ENCODE data around the gene SLC15A1.

SLC15A1 gene

DNA sequence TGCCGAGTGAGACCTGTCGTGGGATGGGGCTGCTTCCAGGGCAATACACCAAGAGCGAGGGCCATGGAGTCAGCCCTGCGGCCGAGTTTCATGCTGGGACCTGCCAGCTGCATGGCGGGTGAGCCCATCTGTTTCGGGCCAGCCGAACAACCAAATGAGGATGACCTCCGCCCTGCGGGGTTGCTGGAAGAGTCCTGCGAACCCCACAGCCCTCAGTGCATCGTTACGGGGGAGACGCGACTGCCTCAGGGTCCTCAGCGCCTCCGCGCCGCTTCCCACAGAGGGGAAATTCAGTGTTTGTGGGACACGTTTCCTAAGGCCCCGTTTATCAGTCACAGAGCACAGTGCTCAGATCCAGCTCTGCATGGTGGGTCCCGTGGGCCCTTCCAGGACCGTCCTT is 22.0 kb downstream of the SLC15A1 start:
- H3K27ac ChIP-seq (ENCODE audit: extremely low read depth, low read depth, low read length) = no peak overlapping the region
- H3K9me3 ChIP-seq (ENCODE audit: control insufficient read depth, insufficient read depth, low read depth, low read length) = no peaks in the 10 kb centered on the region
- TF ChIP-seq ZNF548 (tag by site-specific recombination; IDR thresholded peaks at IDR 0.05) (no peak), ZNF214 (tag by site-specific recombination; IDR thresholded peaks at IDR 0.05; ENCODE audit: borderline replicate concordance) (no peak), ZSCAN16 (tag by site-specific recombination; IDR thresholded peaks at IDR 0.05) (no peak), ZBTB1 (tag by site-specific recombination; IDR thresholded peaks at IDR 0.05) (no peak), SCRT1 (tag by site-specific recombination; IDR thresholded peaks at IDR 0.05; ENCODE audit: borderline replicate concordance) (no peak), KLF7 (tag by site-specific recombination; IDR thresholded peaks at IDR 0.05; ENCODE audit: borderline replicate concordance) (no peak), IKZF3 (tag by site-specific recombination; IDR thresholded peaks at IDR 0.05) (no peak), KLF10 (tag by site-specific recombination; IDR thresholded peaks at IDR 0.05) (no peak), ZNF558 (tag by site-specific recombination; IDR thresholded peaks at IDR 0.05) (no peak), ZNF830 (tag by site-specific recombination; IDR thresholded peaks at IDR 0.05; ENCODE audit: low read depth) (no peak)
- TF ChIP-seq, protein P1, sequence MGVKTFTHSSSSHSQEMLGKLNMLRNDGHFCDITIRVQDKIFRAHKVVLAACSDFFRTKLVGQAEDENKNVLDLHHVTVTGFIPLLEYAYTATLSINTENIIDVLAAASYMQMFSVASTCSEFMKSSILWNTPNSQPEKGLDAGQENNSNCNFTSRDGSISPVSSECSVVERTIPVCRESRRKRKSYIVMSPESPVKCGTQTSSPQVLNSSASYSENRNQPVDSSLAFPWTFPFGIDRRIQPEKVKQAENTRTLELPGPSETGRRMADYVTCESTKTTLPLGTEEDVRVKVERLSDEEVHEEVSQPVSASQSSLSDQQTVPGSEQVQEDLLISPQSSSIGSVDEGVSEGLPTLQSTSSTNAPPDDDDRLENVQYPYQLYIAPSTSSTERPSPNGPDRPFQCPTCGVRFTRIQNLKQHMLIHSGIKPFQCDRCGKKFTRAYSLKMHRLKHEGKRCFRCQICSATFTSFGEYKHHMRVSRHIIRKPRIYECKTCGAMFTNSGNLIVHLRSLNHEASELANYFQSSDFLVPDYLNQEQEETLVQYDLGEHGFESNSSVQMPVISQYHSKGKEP (tag by site-specific recombination; IDR thresholded peaks at IDR 0.05) = no peak
- TF ChIP-seq, protein P2, sequence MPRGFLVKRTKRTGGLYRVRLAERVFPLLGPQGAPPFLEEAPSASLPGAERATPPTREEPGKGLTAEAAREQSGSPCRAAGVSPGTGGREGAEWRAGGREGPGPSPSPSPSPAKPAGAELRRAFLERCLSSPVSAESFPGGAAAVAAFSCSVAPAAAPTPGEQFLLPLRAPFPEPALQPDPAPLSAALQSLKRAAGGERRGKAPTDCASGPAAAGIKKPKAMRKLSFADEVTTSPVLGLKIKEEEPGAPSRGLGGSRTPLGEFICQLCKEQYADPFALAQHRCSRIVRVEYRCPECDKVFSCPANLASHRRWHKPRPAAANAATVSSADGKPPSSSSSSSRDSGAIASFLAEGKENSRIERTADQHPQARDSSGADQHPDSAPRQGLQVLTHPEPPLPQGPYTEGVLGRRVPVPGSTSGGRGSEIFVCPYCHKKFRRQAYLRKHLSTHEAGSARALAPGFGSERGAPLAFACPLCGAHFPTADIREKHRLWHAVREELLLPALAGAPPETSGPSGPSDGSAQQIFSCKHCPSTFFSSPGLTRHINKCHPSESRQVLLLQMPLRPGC (tag by site-specific recombination; IDR thresholded peaks at IDR 0.05) = no peak
- H3K4me3 ChIP-seq (ENCODE audit: low read depth, low read length) = no peak overlapping the region
- no peaks in the 10 kb centered on the region for H3K4me1 ChIP-seq (ENCODE audit: control insufficient read depth, insufficient read depth, low read length)
- H3K36me3 ChIP-seq (ENCODE audit: control insufficient read depth in 2 of 2, insufficient read depth in 1 of 2, low read length in 2 of 2) = no peaks in the 10 kb centered on the region
- CTCF ChIA-PET = no interaction called here
- POLR2A ChIA-PET = no interaction called here

- Histone ChIP-seq H3K36me3 (ENCODE audit: control insufficient read depth in 2 of 2, insufficient read depth in 1 of 2, low read length in 2 of 2) (no peaks in the 10 kb centered on the region), H3K4me1 (ENCODE audit: control insufficient read depth, insufficient read depth, low read length) (no peaks in the 10 kb centered on the region), H3K27ac (ENCODE audit: extremely low read depth, low read depth, low read length) (no peak overlapping the region), H3K4me3 (ENCODE audit: low read depth, low read length) (no peak overlapping the region), H3K9me3 (ENCODE audit: control insufficient read depth, insufficient read depth, low read depth, low read length) (no peaks in the 10 kb centered on the region)
- TF ChIP-seq ZNF530 (tag by site-specific recombination; IDR thresholded peaks at IDR 0.05; ENCODE audit: low read depth) = no peak
- TF ChIP-seq ZNF311 (tag by site-specific recombination; IDR thresholded peaks at IDR 0.05; ENCODE audit: borderline replicate concordance) = no peak
- TF ChIP-seq ZNF302 (tag by site-specific recombination; IDR thresholded peaks at IDR 0.05; ENCODE audit: low read depth) = no peak
- no peak for TF ChIP-seq ZNF449 (tag by site-specific recombination; IDR thresholded peaks at IDR 0.05)
- no peak for TF ChIP-seq ZNF704 (tag by site-specific recombination; IDR thresholded peaks at IDR 0.05)
- no peak for TF ChIP-seq ZFHX2 (tag by site-specific recombination; conservative IDR thresholded peaks at IDR 0.05)
- TF ChIP-seq ZSCAN30 (tag by site-specific recombination; IDR thresholded peaks at IDR 0.05) = no peak
- TF ChIP-seq ZNF23 (tag by site-specific recombination; IDR thresholded peaks at IDR 0.05; ENCODE audit: borderline replicate concordance) = no peak
- no peak for TF ChIP-seq ZNF473 (tag by site-specific recombination; IDR thresholded peaks at IDR 0.05)
- no peak for TF ChIP-seq ZNF501 (tag by site-specific recombination; IDR thresholded peaks at IDR 0.05)
- TF ChIP-seq BCL11B (tag by site-specific recombination; IDR thresholded peaks at IDR 0.05; ENCODE audit: low read depth) = no peak
- TF ChIP-seq ZNF292 (tag by site-specific recombination; IDR thresholded peaks at IDR 0.05; ENCODE audit: borderline replicate concordance, low read depth) = no peak
- TF ChIP-seq, protein P3, sequence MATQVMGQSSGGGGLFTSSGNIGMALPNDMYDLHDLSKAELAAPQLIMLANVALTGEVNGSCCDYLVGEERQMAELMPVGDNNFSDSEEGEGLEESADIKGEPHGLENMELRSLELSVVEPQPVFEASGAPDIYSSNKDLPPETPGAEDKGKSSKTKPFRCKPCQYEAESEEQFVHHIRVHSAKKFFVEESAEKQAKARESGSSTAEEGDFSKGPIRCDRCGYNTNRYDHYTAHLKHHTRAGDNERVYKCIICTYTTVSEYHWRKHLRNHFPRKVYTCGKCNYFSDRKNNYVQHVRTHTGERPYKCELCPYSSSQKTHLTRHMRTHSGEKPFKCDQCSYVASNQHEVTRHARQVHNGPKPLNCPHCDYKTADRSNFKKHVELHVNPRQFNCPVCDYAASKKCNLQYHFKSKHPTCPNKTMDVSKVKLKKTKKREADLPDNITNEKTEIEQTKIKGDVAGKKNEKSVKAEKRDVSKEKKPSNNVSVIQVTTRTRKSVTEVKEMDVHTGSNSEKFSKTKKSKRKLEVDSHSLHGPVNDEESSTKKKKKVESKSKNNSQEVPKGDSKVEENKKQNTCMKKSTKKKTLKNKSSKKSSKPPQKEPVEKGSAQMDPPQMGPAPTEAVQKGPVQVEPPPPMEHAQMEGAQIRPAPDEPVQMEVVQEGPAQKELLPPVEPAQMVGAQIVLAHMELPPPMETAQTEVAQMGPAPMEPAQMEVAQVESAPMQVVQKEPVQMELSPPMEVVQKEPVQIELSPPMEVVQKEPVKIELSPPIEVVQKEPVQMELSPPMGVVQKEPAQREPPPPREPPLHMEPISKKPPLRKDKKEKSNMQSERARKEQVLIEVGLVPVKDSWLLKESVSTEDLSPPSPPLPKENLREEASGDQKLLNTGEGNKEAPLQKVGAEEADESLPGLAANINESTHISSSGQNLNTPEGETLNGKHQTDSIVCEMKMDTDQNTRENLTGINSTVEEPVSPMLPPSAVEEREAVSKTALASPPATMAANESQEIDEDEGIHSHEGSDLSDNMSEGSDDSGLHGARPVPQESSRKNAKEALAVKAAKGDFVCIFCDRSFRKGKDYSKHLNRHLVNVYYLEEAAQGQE (tag by site-specific recombination; IDR thresholded peaks at IDR 0.05) = no peak
- TF ChIP-seq KLF17 (tag by site-specific recombination; IDR thresholded peaks at IDR 0.05) = no peak
- POLR2A ChIA-PET = no interaction called here
- CTCF ChIA-PET = no interaction called here
These were observed 22.8 kb downstream of the SLC15A1 start for GRCh38 chr13:98729658-98730057.

Measured in HEK293 (cell line).